Measurements from ENCODE around the gene ESRRB.

ESRRB gene

DNA sequence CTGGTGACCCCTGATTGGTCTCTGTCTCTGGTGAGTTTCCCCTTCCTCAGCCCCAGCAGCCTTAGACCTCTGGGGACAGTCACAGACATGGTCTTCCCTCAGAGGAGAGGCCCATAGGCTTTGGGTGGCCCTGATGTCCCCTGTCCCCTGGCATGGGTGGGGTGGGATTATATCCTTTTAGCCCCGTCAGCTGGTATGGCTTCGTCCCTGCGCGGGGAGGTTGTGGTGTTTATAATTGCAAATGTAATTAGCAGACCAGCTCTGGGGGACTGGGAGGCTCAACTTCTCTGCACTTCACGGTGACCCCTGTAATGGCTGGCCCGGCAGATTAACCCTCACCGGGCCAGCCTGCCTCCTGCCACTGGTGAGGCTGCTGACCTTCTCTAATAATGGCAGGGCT lies 5.1 kb downstream of the ESRRB start:
- CTCF ChIA-PET, result interaction anchor here (1.5 kb wide), 1 partner anchor 330 kb away, joined by 4 read pairs; no protein-coding TSS in a partner anchor
- H3K4me3 ChIP-seq (ENCODE audit: low read depth, low read length), result no peak overlapping the region
- POLR2A ChIA-PET, result no interaction called here
- no peak for DNase-seq (ENCODE audit: low read depth, low spot score)
- TF ChIP-seq, protein P1, sequence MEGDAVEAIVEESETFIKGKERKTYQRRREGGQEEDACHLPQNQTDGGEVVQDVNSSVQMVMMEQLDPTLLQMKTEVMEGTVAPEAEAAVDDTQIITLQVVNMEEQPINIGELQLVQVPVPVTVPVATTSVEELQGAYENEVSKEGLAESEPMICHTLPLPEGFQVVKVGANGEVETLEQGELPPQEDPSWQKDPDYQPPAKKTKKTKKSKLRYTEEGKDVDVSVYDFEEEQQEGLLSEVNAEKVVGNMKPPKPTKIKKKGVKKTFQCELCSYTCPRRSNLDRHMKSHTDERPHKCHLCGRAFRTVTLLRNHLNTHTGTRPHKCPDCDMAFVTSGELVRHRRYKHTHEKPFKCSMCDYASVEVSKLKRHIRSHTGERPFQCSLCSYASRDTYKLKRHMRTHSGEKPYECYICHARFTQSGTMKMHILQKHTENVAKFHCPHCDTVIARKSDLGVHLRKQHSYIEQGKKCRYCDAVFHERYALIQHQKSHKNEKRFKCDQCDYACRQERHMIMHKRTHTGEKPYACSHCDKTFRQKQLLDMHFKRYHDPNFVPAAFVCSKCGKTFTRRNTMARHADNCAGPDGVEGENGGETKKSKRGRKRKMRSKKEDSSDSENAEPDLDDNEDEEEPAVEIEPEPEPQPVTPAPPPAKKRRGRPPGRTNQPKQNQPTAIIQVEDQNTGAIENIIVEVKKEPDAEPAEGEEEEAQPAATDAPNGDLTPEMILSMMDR (IDR thresholded peaks at IDR 0.05; ENCODE audit: insufficient read depth, low read length, missing control alignments), result no peak

DNA sequence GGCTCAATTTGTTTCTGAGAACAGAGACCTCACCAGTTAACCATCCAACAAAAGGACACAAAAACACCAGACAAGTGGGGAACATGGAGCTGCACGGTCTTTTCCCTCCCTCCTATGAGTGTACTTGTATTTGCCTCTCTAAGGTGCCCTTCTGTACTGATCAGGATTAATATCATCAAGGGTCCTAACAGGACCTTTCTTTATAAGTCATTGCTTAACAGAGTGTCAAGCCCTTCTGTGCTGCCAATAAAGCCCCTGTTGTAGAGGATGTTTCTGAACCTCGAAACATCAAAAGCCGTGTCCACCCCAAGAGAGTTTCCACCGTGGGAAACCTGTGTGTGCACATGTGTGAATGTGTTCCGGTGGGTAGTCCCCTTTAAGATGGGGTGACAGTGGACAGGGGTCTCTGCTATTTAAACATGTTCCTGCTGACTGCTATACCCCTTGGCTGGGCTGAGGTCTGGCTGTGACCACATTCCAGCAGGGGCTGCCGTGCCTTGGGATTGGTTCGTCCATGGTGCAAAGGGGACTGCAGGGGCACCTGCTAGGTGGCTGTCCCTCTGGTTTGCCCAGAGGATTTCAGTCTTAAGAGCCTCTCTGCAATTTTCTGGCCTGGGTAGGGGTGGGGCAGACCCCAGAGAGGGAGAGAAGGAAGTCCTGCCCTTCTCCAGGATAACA lies 6.0 kb downstream of the ESRRB start:
- TF ChIP-seq, protein P1 (IDR thresholded peaks at IDR 0.05; ENCODE audit: insufficient read depth, low read length, missing control alignments), result no peak
- ChIA-PET CTCF (no interaction called here), POLR2A (no interaction called here)
- no peak overlapping the region for H3K4me3 ChIP-seq (ENCODE audit: low read depth, low read length)
- no peak for DNase-seq (ENCODE audit: low read depth, low spot score)

DNA sequence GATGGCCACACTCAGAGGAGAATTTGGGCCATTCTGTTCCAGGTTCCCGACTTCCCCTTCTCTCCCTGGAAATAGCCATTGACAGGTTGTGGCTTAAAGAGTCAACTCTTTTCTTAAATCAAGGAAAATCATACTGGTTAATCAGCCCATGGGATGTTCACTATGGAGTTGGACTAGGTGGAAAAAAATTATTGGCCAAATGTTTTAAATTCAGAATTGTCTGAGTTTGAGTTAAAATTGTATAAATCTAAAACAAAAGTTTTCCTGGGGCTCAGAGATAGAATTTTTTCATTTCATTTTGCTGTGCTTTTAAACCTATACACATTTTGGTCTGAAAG lies 6.5 kb downstream of the ESRRB start:
- POLR2A ChIA-PET, result no interaction called here
- DNase-seq (ENCODE audit: low read depth, low spot score), result no peak
- CTCF ChIA-PET, result no interaction called here
- TF ChIP-seq, protein P1 (IDR thresholded peaks at IDR 0.05; ENCODE audit: insufficient read depth, low read length, missing control alignments), result no peak
- H3K4me3 ChIP-seq (ENCODE audit: low read depth, low read length), result no peak overlapping the region

DNA sequence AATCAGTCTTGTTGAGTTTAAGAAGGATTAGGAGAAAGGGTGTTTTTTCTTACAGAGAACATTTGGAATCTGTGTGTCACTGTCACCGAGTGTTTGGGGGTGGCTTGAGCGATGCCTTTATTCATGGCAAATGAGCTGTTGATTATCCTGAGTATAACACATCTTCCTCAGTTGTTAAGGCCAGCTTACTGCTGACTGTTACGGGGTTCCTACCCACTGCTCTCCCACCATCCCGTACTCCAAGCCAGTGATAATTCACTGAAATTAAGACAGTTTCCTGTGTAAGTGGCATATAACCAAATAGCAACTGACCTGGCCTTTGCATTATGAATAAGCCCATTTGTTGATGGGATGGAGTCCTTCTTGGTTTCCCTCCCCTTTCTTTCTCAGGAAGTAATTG lies 9.5 kb downstream of the ESRRB start:
- CTCF ChIA-PET, result interaction anchor here (1.0 to 3.0 kb wide), 2 partner anchors 33 to 335 kb away, joined by 3 to 25 read pairs; no protein-coding TSS in a partner anchor
- no peak overlapping the region for H3K4me3 ChIP-seq (ENCODE audit: low read depth, low read length)
- TF ChIP-seq, protein P1 (IDR thresholded peaks at IDR 0.05; ENCODE audit: insufficient read depth, low read length, missing control alignments), result no peak
- DNase-seq (ENCODE audit: low read depth, low spot score), result no peak
- POLR2A ChIA-PET, result no interaction called here

DNA sequence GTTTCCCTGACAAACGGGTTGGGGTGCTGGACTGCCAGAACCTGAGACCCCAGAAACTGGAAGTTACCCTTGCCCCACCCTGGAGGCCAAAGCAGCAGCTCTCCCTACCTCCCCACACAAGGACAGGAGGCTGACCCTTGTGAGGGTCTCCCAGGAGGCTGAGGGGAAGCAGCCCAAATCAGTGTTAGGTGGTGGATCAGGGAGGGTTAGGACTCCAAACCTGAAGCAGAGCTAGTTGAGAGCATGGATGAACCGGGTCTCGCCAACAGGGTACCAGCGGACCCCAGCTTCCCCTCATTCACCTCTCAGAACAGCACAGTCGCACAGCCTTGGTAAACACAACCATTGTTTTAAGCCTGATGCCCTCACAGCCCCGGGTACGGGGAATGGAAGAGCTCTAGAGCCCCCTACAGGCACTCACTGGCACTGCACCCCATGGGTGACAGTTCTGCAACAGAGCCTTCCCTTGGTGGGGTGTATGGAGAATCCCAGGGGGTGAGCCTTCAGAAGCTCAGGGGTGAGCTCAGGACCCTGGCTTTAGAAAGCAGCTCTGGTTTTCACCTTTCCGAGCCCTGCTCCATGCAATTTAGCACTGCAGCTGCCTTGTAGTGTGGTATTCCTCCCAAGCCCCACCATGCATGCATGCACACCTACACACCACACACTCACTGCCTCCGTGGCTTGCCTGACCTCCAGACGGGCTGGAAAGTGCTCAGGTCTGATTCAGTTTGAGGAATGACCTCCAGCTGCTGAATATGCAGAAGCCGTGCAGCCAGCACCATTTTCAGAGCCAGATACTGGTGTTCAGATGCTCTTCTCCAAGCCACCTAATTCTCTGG lies 11.2 kb downstream of the ESRRB start:
- ChIA-PET CTCF (interaction anchor here (0.5 to 4.3 kb wide), 52 partner anchors 9 to 1052 kb away, joined by 3 to 104 read pairs (median 4); partner anchors contain the start of gene IFT43), POLR2A (no interaction called here)
- TF ChIP-seq, protein P1 (IDR thresholded peaks at IDR 0.05; ENCODE audit: insufficient read depth, low read length, missing control alignments), result peak; percentile 95
- no peak for DNase-seq (ENCODE audit: low read depth, low spot score)
- no peak overlapping the region for H3K4me3 ChIP-seq (ENCODE audit: low read depth, low read length)

DNA sequence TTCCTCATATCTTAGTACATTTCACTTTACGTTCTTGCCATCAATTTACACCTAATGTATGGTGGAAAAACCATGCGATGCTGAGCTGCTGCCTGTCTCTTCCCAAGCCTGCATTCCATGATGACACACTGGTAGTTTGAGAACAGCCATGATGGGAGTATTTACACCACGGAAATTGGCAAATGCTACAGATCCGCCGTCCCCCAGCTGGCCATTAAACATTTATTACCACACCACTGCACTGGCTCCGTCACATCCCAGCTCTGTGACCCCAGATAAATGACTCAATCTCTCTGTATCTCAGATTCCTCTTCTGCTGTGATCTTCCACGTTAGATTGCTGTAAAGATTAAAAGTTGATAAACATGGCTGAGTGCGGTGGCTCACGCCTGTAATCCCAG lies 13.9 kb downstream of the ESRRB start:
- ChIA-PET POLR2A (no interaction called here), CTCF (interaction anchor here (1.0 to 4.3 kb wide), 3 partner anchors 256 to 341 kb away, joined by 3 to 104 read pairs (median 4); no protein-coding TSS in a partner anchor)
- no peak overlapping the region for H3K4me3 ChIP-seq (ENCODE audit: low read depth, low read length)
- TF ChIP-seq, protein P1 (IDR thresholded peaks at IDR 0.05; ENCODE audit: insufficient read depth, low read length, missing control alignments), result no peak
- no peak for DNase-seq (ENCODE audit: low read depth, low spot score)
